Measurements from ENCODE around the gene TSPAN18. TPM values are rescaled to one million over a fixed set of nuclear protein-coding genes. Genes with fewer than 3 reads are reported as not detected.

Gene TSPAN18
- total RNA-seq, 1 donor from 2014 or later, result 45.5 TPM

- DNase-seq (ENCODE audit: low spot score) (no peak), ATAC-seq (no peak)
- intact Hi-C loops (cut with DNase I), result no loop called here
These were observed 158.5 kb downstream of the TSPAN18 start for GRCh38 chr11:44885065-44885810.

GRCh38 chr11:44885919-44886789, 159.4 kb downstream of the TSPAN18 start:
- no peak for DNase-seq (ENCODE audit: low spot score)
- ATAC-seq, result no peak
- intact Hi-C loops (cut with DNase I), result no loop called here

- intact Hi-C loops (cut with DNase I), result no loop called here
- peak; percentile 70 for ATAC-seq
These were observed 160.0 kb downstream of the TSPAN18 start for GRCh38 chr11:44886790-44887140.

GRCh38 chr11:44887636-44888035, 160.9 kb downstream of the TSPAN18 start:
- DNase-seq (ENCODE audit: low spot score) (no peak), ATAC-seq (no peak)
- intact Hi-C loops (cut with DNase I), result no loop called here

More at GRCh38 chr11:44886790-44887140, 160.0 kb downstream of the TSPAN18 start:
- no peak for DNase-seq (ENCODE audit: low spot score)

GRCh38 chr11:44889266-44889665, 162.5 kb downstream of the TSPAN18 start:
- ATAC-seq (no peak), DNase-seq (ENCODE audit: low spot score) (no peak)
- intact Hi-C loops (cut with DNase I), result no loop called here

GRCh38 chr11:44892843-44893242, 166.1 kb downstream of the TSPAN18 start:
- DNase-seq (ENCODE audit: low spot score), result no peak
- intact Hi-C loops (cut with DNase I), result loop anchor here (5.0 kb wide), 2 partner anchors 166 to 271 kb away; partner anchors contain the start of gene TSPAN18
- no peak for ATAC-seq

- intact Hi-C loops (cut with DNase I), result loop anchor here (5.0 kb wide), 2 partner anchors 166 to 271 kb away; partner anchors contain the start of gene TSPAN18
- DNase-seq (ENCODE audit: low spot score) (no peak), ATAC-seq (peak; percentile 57)
These were observed 166.6 kb downstream of the TSPAN18 start for GRCh38 chr11:44893308-44893822.

GRCh38 chr11:44893846-44894617, 167.3 kb downstream of the TSPAN18 start:
- peak; percentile 94 for ATAC-seq
- intact Hi-C loops (cut with DNase I), result loop anchor here (5.0 kb wide), 2 partner anchors 167 to 272 kb away; partner anchors contain the start of gene TSPAN18
- DNase-seq (ENCODE audit: low spot score), result peak; percentile 84

- intact Hi-C loops (cut with DNase I), result loop anchor here (5.0 kb wide), 1 partner anchor 273 kb away; no protein-coding TSS in a partner anchor
These were observed 173.2 kb downstream of the TSPAN18 start for GRCh38 chr11:44899959-44900358.

GRCh38 chr11:44901120-44901633, 174.4 kb downstream of the TSPAN18 start:
- DNase-seq (ENCODE audit: low spot score) (no peak), ATAC-seq (no peak)
- intact Hi-C loops (cut with DNase I), result loop anchor here (5.0 kb wide), 1 partner anchor 274 kb away; no protein-coding TSS in a partner anchor

More at GRCh38 chr11:44899959-44900358, 173.2 kb downstream of the TSPAN18 start:
- no peak for DNase-seq (ENCODE audit: low spot score)
- ATAC-seq, result no peak

- no peak for ATAC-seq
- intact Hi-C loops (cut with DNase I), result loop anchor here (5.0 kb wide), 1 partner anchor 274 kb away; no protein-coding TSS in a partner anchor
- no peak for DNase-seq (ENCODE audit: low spot score)
These were observed 175.0 kb downstream of the TSPAN18 start for GRCh38 chr11:44901786-44902185.

- DNase-seq (ENCODE audit: low spot score), result no peak
- no peak for ATAC-seq
- intact Hi-C loops (cut with DNase I), result loop anchor here (5.0 kb wide), 1 partner anchor 276 kb away; no protein-coding TSS in a partner anchor
These were observed 176.3 kb downstream of the TSPAN18 start for GRCh38 chr11:44903035-44903434.

GRCh38 chr11:44903518-44903917, 176.8 kb downstream of the TSPAN18 start:
- intact Hi-C loops (cut with DNase I), result loop anchor here (5.0 kb wide), 1 partner anchor 276 kb away; no protein-coding TSS in a partner anchor
- DNase-seq (ENCODE audit: low spot score) (no peak), ATAC-seq (no peak)

GRCh38 chr11:44904261-44905020, 177.7 kb downstream of the TSPAN18 start:
- intact Hi-C loops (cut with DNase I), result loop anchor here (5.0 kb wide), 1 partner anchor 277 kb away; no protein-coding TSS in a partner anchor

GRCh38 chr11:44905131-44905866, 178.5 kb downstream of the TSPAN18 start:
- DNase-seq (ENCODE audit: low spot score) (no peak), ATAC-seq (no peak)
- intact Hi-C loops (cut with DNase I), result no loop called here

More at GRCh38 chr11:44904261-44905020, 177.7 kb downstream of the TSPAN18 start:
- DNase-seq (ENCODE audit: low spot score) (no peak), ATAC-seq (no peak)

- ATAC-seq, result no peak
- intact Hi-C loops (cut with DNase I), result no loop called here
- no peak for DNase-seq (ENCODE audit: low spot score)
These were observed 179.9 kb downstream of the TSPAN18 start for GRCh38 chr11:44906649-44907048.

GRCh38 chr11:44909557-44909956, 182.8 kb downstream of the TSPAN18 start:
- ATAC-seq (no peak), DNase-seq (ENCODE audit: low spot score) (no peak)
- intact Hi-C loops (cut with DNase I), result no loop called here
